GM13976 (cell line): ENCODE data around the gene SS18.

Experiments
- DNase-seq: peaks from one replicate; pipeline ENCODE4 v3.0.0; 2012; ENCODE audit warnings: low spot score
- CTCF ChIP-seq: IDR thresholded peaks from 2 replicates; pipeline ENCODE4 v1.5.1; 2012; ENCODE audit warnings: borderline replicate concordance, mild to moderate bottlenecking; ENCODE audit not compliant: insufficient read depth; ENCODE audit errors: extremely low read depth, missing control alignments, control extremely low read depth
- in situ Hi-C: fragments of 300-500 bp; cut with MboI; formaldehyde crosslinking; loops from one replicate; pipeline ENCODE4 v1.12.0; 2022; ENCODE audit warnings: low sequenced_read_pairs, mixed read lengths, inconsistent platforms; ENCODE audit not compliant: unreplicated experiment

SS18 gene

GRCh38 chr18:26036635-26037034 lies 53.8 kb downstream of the SS18 start:
- DNase-seq, result no peak
- no peak for TF ChIP-seq CTCF
- in situ Hi-C loops, result no loop called here

- DNase-seq, result no peak
- TF ChIP-seq CTCF, result no peak
- in situ Hi-C loops, result no loop called here
Observed at GRCh38 chr18:26034850-26035497, 55.4 kb downstream of the SS18 start.

GRCh38 chr18:26022585-26022984 lies 67.8 kb downstream of the SS18 start:
- in situ Hi-C loops, result no loop called here
- TF ChIP-seq CTCF, result no peak
- DNase-seq, result no peak

DNA sequence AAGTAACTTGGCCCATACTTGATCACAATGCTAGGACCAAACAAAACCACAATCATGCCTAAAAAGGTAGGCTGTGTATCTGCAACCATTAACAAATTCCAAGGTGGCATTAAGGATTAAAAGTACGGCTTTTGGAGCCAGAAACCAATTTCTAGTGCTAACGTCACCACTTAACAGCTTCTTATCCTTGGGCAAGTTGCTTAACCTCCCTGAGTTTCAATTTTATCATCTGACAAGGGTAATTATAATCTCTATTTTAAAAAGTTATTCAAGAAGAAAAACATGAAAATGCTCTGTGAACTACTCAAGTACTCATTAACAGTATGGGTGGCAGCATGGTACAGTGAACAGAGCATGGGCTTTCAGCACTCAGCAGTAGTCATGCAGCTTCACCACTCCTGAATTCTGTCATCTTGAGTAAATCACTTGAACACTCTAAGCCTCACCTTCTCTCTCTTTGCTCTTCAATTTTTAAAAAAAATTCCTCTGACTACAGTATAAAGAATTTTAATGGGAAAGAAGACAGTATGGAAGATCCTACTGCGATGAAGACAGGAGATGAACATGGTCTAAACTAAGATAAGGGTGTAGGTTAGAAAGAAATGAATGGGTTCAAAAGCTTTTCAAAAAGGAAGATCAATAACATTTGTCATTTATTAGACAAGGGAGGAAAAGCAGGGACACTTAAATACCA lies 69.2 kb downstream of the SS18 start:
- in situ Hi-C loops, result no loop called here

GRCh38 chr18:26017929-26018328 lies 72.5 kb downstream of the SS18 start:
- no peak for TF ChIP-seq CTCF
- in situ Hi-C loops, result no loop called here
- peak; percentile 18 for DNase-seq

More for the DNA sequence above, 69.2 kb downstream of the SS18 start:
- DNase-seq, result no peak
- TF ChIP-seq CTCF, result no peak

GRCh38 chr18:26014462-26014861 lies 76.0 kb downstream of the SS18 start:
- no peak for DNase-seq
- TF ChIP-seq CTCF, result no peak
- in situ Hi-C loops, result no loop called here
